Breast epithelium (tissue), 3 donors: Measurements from ENCODE around the gene PLEKHA8.

Experiments
- CTCF ChIP-seq, 3 donors: fragments of 450-650 bp; IDR thresholded peaks; one replicate each; pipeline ENCODE4 v1.5.1; 2016 to 2017; ENCODE audit warnings: antibody characterized with exemption in 3 of 3, mild to moderate bottlenecking in 3 of 3, moderate library complexity in 3 of 3
- POLR2A ChIP-seq: fragments of 450-650 bp; IDR thresholded peaks from one replicate; pipeline ENCODE4 v1.6.1; 2016; ENCODE audit warnings: antibody characterized with exemption, mild to moderate bottlenecking, moderate library complexity
- POLR2AphosphoS5 ChIP-seq, 3 donors: sonication (generic); formaldehyde crosslinking; IDR thresholded peaks; one replicate each; pipeline ENCODE4 v1.6.1; 2017; ENCODE audit warnings: antibody characterized with exemption in 3 of 3

- TF ChIP-seq CTCF (IDR thresholded peaks at IDR 0.05) (no peak), POLR2A (no peak), POLR2AphosphoS5 (IDR thresholded peaks at IDR 0.05) (no peak)
Observed at GRCh38 chr7:30175180-30175579, 147.0 kb downstream of the PLEKHA8 start.
